ENCODE measurements around the gene HMGXB3.
A peak's percentile ranks its signal among the peaks of the same experiment; 100 is the strongest.
"Not testable (repeated sequence)": the region's sequence is repeated elsewhere in the genome, so short reads cannot be mapped to it uniquely, and the experiment has no call there.

DNA sequence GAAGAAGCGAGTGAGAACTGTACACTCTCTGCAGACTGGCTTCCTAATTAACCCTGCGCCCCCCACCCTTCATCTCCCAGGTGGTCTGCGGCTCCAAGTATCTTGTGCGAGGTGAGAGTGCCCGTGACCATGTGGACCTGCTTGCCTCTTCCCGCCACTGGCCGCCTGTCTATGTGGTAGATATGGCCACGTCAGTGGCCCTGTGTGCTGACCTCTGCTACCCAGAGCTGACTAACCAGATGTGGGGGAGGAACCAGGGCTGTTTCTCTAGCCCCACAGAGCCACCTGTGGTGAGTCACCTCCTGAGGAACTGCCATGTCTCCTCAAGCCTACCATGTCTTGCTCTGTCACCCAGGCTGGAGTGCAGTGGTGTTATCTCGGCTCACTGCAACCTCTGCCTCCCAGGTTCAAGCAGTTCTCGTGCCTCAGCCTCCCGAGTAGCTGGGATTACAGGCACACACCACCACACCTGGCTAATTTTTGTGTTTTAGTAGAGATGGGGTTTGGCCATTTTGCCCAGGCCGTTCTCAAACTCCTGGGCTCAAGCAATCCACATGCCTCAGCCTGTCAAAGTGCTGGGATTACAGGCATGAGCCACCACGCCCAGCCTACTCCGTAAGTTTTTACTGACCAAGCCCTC, 49.8 kb downstream of the HMGXB3 start:
- TF ChIP-seq, protein P1, sequence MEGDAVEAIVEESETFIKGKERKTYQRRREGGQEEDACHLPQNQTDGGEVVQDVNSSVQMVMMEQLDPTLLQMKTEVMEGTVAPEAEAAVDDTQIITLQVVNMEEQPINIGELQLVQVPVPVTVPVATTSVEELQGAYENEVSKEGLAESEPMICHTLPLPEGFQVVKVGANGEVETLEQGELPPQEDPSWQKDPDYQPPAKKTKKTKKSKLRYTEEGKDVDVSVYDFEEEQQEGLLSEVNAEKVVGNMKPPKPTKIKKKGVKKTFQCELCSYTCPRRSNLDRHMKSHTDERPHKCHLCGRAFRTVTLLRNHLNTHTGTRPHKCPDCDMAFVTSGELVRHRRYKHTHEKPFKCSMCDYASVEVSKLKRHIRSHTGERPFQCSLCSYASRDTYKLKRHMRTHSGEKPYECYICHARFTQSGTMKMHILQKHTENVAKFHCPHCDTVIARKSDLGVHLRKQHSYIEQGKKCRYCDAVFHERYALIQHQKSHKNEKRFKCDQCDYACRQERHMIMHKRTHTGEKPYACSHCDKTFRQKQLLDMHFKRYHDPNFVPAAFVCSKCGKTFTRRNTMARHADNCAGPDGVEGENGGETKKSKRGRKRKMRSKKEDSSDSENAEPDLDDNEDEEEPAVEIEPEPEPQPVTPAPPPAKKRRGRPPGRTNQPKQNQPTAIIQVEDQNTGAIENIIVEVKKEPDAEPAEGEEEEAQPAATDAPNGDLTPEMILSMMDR (IDR thresholded peaks at IDR 0.05; ENCODE audit: insufficient read depth, low read length), result not testable (repeated sequence)
- TF ChIP-seq SPI1 (IDR thresholded peaks at IDR 0.05; ENCODE audit: borderline replicate concordance, low read depth), result peak; percentile 8; the same call in 1 of the 2 replicates

Measured in HL-60 (cell line).